ENCODE results near the gene MEX3A. TPM values are rescaled to one million over a fixed set of nuclear protein-coding genes. Genes with fewer than 3 reads are reported as not detected.
A peak's percentile ranks its signal among the peaks of the same experiment; 100 is the strongest.

Gene MEX3A
- total RNA-seq, 3 donors from 2014 or later: 0.32 to 2.5 (median 0.66) TPM

DNA sequence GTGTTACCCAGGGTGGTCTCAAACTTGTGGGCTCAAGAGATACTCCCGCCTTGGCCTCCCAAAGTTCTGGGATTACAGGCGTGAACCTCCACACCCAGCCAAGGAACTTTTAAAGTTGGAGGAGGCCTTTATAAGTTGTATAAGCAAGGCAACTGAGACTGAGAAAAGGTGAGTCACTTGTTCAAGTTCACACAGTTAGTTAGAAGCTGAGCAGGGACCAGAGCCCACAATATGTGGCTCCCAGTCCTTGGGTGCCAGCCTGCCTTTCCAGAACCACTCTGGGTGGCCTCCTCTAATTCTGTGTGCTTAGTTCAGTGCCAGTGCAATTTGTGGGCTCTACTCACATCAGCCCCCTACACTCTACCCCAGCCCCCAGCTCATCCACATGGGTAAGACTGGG is 17.6 kb downstream of the MEX3A start:
- no peak for ATAC-seq
- intact Hi-C loops (cut with DNase I, micrococcal nuclease): no loop called here
- no peak for TF ChIP-seq CTCF (IDR thresholded peaks at IDR 0.05)
- Histone ChIP-seq H3K4me3 (no peak overlapping the region), H3K9me3 (no peaks in the 10 kb centered on the region), H3K4me1 (ENCODE audit: low read depth) (peaks cover 3% of the 10 kb centered on the region), H3K36me3 (ENCODE audit: low read depth) (no peaks in the 10 kb centered on the region)
- DNase-seq: no peak

- Histone ChIP-seq H3K36me3 (ENCODE audit: low read depth) (no peaks in the 10 kb centered on the region), H3K4me3 (no peak overlapping the region), H3K4me1 (ENCODE audit: low read depth) (peaks cover 3% of the 10 kb centered on the region), H3K9me3 (no peaks in the 10 kb centered on the region)
- DNase-seq: no peak
- TF ChIP-seq CTCF (IDR thresholded peaks at IDR 0.05): no peak
- intact Hi-C loops (cut with DNase I, micrococcal nuclease): no loop called here
- ATAC-seq: no peak
Observed at GRCh38 chr1:156063997-156064285, 18.3 kb downstream of the MEX3A start.

DNA sequence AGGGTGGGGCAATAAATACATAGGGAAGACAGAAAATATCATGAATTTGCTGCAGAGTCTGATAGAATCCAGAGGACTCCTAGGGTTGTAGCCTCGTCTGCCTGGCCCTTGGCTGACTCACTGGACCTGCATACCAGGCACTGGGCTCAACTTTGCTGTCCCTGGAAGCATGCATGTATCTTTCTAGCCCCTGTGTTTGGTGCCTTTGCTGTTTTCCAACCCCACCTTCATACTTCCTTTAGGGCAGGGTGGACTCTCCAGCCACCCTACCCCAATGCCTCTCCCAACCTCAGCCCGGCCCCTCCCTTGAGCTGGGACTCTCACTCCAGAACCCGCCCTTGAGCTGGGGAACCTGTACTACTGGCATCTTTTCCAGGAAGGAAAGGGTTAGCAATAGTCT is 20.1 kb downstream of the MEX3A start:
- Histone ChIP-seq H3K4me1 (ENCODE audit: low read depth) (peaks cover 3% of the 10 kb centered on the region), H3K36me3 (ENCODE audit: low read depth) (no peaks in the 10 kb centered on the region), H3K4me3 (no peak overlapping the region), H3K9me3 (no peaks in the 10 kb centered on the region)
- intact Hi-C loops (cut with DNase I, micrococcal nuclease): no loop called here
- no peak for TF ChIP-seq CTCF (IDR thresholded peaks at IDR 0.05)
- DNase-seq (peak; percentile 62 to 74 (median 72)), ATAC-seq (peak; percentile 68)

GRCh38 chr1:156060937-156061636 is 21.2 kb downstream of the MEX3A start, which contains the start of gene RAB25:
TSS of gene RAB25 (plus strand) at chr1:156061160. CDS start at chr1:156061401, 241 bp downstream.
- DNase-seq (peak; percentile 86 to 91 (median 87)), ATAC-seq (peak; percentile 92)
- intact Hi-C loops (cut with DNase I, micrococcal nuclease): no loop called here
- no peaks in the 10 kb centered on the region for H3K36me3 ChIP-seq (ENCODE audit: low read depth)
- H3K4me1 ChIP-seq (ENCODE audit: low read depth): peaks cover 3% of the 10 kb centered on the region
- peak within 1 kb of the TSS; percentile 18 for H3K4me3 ChIP-seq
- H3K9me3 ChIP-seq: no peaks in the 10 kb centered on the region
- TF ChIP-seq CTCF (IDR thresholded peaks at IDR 0.05): no peak

GRCh38 chr1:156056326-156056849 is 25.9 kb downstream of the MEX3A start:
- no peak for TF ChIP-seq CTCF (IDR thresholded peaks at IDR 0.05)
- Histone ChIP-seq H3K9me3 (no peaks in the 10 kb centered on the region), H3K4me3 (no peak overlapping the region), H3K36me3 (ENCODE audit: low read depth) (no peaks in the 10 kb centered on the region), H3K4me1 (ENCODE audit: low read depth) (peaks cover 10% of the 10 kb centered on the region)
- DNase-seq (no peak), ATAC-seq (no peak)
- intact Hi-C loops (cut with DNase I, micrococcal nuclease): no loop called here

All from mucosa of descending colon (tissue), 3 donors.